ENCODE results near the gene WDR48. TPM values are rescaled to one million over a fixed set of nuclear protein-coding genes. Genes with fewer than 3 reads are reported as not detected.

The WDR48 gene
- total RNA-seq, 1 donor from 2014 or later: 30.9 TPM

GRCh38 chr3:39062180-39062579 lies 10.4 kb downstream of the WDR48 start:
- intact Hi-C loops (cut with micrococcal nuclease): no loop called here

GRCh38 chr3:39063143-39063542 lies 11.3 kb downstream of the WDR48 start:
- intact Hi-C loops (cut with micrococcal nuclease): no loop called here

GRCh38 chr3:39064646-39065045 lies 12.8 kb downstream of the WDR48 start:
- intact Hi-C loops (cut with micrococcal nuclease): loop anchor here (2.0 kb wide), 1 partner anchor 14 kb away; no protein-coding TSS in a partner anchor

- intact Hi-C loops (cut with micrococcal nuclease): loop anchor here (2.0 kb wide), 1 partner anchor 14 kb away; no protein-coding TSS in a partner anchor
These were observed 13.4 kb downstream of the WDR48 start for GRCh38 chr3:39065197-39065596.

GRCh38 chr3:39067286-39067685 lies 15.5 kb downstream of the WDR48 start:
- intact Hi-C loops (cut with micrococcal nuclease): no loop called here

GRCh38 chr3:39068556-39068955 lies 16.7 kb downstream of the WDR48 start:
- intact Hi-C loops (cut with micrococcal nuclease): no loop called here

- intact Hi-C loops (cut with micrococcal nuclease): no loop called here
These were observed 24.1 kb downstream of the WDR48 start for GRCh38 chr3:39075910-39076309.

- intact Hi-C loops (cut with micrococcal nuclease): loop anchor here (2.0 kb wide), 1 partner anchor 15 kb away; no protein-coding TSS in a partner anchor
These were observed 27.7 kb downstream of the WDR48 start for GRCh38 chr3:39079530-39079929.

GRCh38 chr3:39080026-39080425 lies 28.2 kb downstream of the WDR48 start:
- intact Hi-C loops (cut with micrococcal nuclease): no loop called here

GRCh38 chr3:39082666-39083313 lies 31.0 kb downstream of the WDR48 start:
- intact Hi-C loops (cut with micrococcal nuclease): no loop called here

- intact Hi-C loops (cut with micrococcal nuclease): no loop called here
These were observed 34.3 kb downstream of the WDR48 start for GRCh38 chr3:39086144-39086543.

GRCh38 chr3:39088456-39088855 lies 36.6 kb downstream of the WDR48 start:
- intact Hi-C loops (cut with micrococcal nuclease): no loop called here

- intact Hi-C loops (cut with micrococcal nuclease): no loop called here
These were observed 37.1 kb downstream of the WDR48 start for GRCh38 chr3:39088889-39089288.

- intact Hi-C loops (cut with micrococcal nuclease): no loop called here
These were observed 39.1 kb downstream of the WDR48 start for GRCh38 chr3:39090922-39091321.

GRCh38 chr3:39094851-39095677 lies 43.2 kb downstream of the WDR48 start:
- intact Hi-C loops (cut with micrococcal nuclease): no loop called here

GRCh38 chr3:39095778-39096177 lies 44.0 kb downstream of the WDR48 start:
- intact Hi-C loops (cut with micrococcal nuclease): no loop called here

- intact Hi-C loops (cut with micrococcal nuclease): no loop called here
These were observed 45.0 kb downstream of the WDR48 start for GRCh38 chr3:39096775-39097174.

GRCh38 chr3:39097716-39098472 lies 46.1 kb downstream of the WDR48 start:
- intact Hi-C loops (cut with micrococcal nuclease): no loop called here

- intact Hi-C loops (cut with micrococcal nuclease): no loop called here
These were observed 46.7 kb downstream of the WDR48 start for GRCh38 chr3:39098473-39099000.

GRCh38 chr3:39099242-39099641 lies 47.4 kb downstream of the WDR48 start:
- intact Hi-C loops (cut with micrococcal nuclease): no loop called here

GRCh38 chr3:39099738-39100499 lies 48.1 kb downstream of the WDR48 start:
- intact Hi-C loops (cut with micrococcal nuclease): no loop called here

Data from T-helper 2 cell treated with Interferon-gamma antibody and Interleukin-4, amounts not matched to agents 100 ng/mL and 5 ng/mL, for 36 hours (primary cell).